Mesenchymal stem cell (in vitro differentiated cells and primary cell): Measurements from ENCODE around the gene TENM4.

ENCODE experiments used
- DNase-seq: peaks from one replicate; pipeline ENCODE4 v3.0.0-alpha.2; 2013
- H2AFZ ChIP-seq: one replicate; pipeline ENCODE4 v1.6.1; 2013; ENCODE audit warnings: low read depth, mild to moderate bottlenecking, control low read depth, inconsistent platforms, low read length, moderate library complexity
- H2AK5ac ChIP-seq: 2 replicates; pipeline ENCODE4 v1.6.1; 2013; ENCODE audit warnings: low read length, moderate library complexity, mild to moderate bottlenecking, inconsistent platforms; ENCODE audit not compliant: severe bottlenecking
- H2BK120ac ChIP-seq: one replicate; pipeline ENCODE4 v1.6.1; 2013; ENCODE audit warnings: low read depth, mild to moderate bottlenecking, inconsistent platforms, low read length, moderate library complexity
- H2BK12ac ChIP-seq, 2 experiments: one replicate each; pipeline ENCODE4 v1.6.1; 2013; ENCODE audit warnings: inconsistent platforms in 2 of 2, low read length in 2 of 2, mild to moderate bottlenecking in 2 of 2, moderate library complexity in 2 of 2, control low read depth in 1 of 2
- H2BK15ac ChIP-seq: one replicate; pipeline ENCODE4 v1.6.1; 2013; ENCODE audit warnings: mild to moderate bottlenecking, low read depth, inconsistent platforms; ENCODE audit not compliant: poor library complexity, severe bottlenecking
- H2BK5ac ChIP-seq: 2 replicates; pipeline ENCODE4 v1.6.1; 2013; ENCODE audit warnings: low read depth, mild to moderate bottlenecking, low read length, control low read depth, inconsistent platforms; ENCODE audit not compliant: poor library complexity, severe bottlenecking
- H3K14ac ChIP-seq, 2 experiments: one replicate each; pipeline ENCODE4 v1.6.1; 2013; ENCODE audit warnings: inconsistent platforms in 2 of 2, low read length in 2 of 2, control low read depth in 1 of 2, mild to moderate bottlenecking in 1 of 2, moderate library complexity in 1 of 2
- H3K18ac ChIP-seq, 2 experiments: one replicate each; pipeline ENCODE4 v1.6.1; 2013; ENCODE audit warnings: inconsistent platforms in 2 of 2, low read length in 2 of 2, control low read depth in 1 of 2, low read depth in 1 of 2, mild to moderate bottlenecking in 1 of 2
- H3K23ac ChIP-seq, 2 experiments: one replicate each; pipeline ENCODE4 v1.6.1; 2013; ENCODE audit warnings: inconsistent platforms in 2 of 2, low read length in 2 of 2, mild to moderate bottlenecking in 2 of 2, moderate library complexity in 2 of 2, control low read depth in 1 of 2
- H3K27ac ChIP-seq: 2 replicates; pipeline ENCODE4 v1.5.1; 2013; ENCODE audit warnings: mild to moderate bottlenecking, moderate library complexity, low read length, control low read depth, inconsistent platforms; ENCODE audit not compliant: poor library complexity, severe bottlenecking
- H3K27me3 ChIP-seq, 2 experiments: 2 replicates each; pipeline versions ENCODE4 v1.6.1 to v1.7.0; 2013; ENCODE audit warnings: low read length in 2 of 2, mild to moderate bottlenecking in 2 of 2, moderate library complexity in 2 of 2, control low read depth in 1 of 2, inconsistent platforms in 1 of 2; ENCODE audit not compliant: control insufficient read depth in 1 of 2, insufficient read depth in 1 of 2
- H3K36me3 ChIP-seq, 2 experiments: 2 replicates each; pipeline versions ENCODE4 v1.6.1 to v1.7.0; 2013; ENCODE audit warnings: low read length in 2 of 2, control low read depth in 1 of 2, inconsistent platforms in 1 of 2, low read depth in 1 of 2, mild to moderate bottlenecking in 1 of 2; ENCODE audit not compliant: insufficient read depth in 2 of 2, control insufficient read depth in 1 of 2
- H3K4ac ChIP-seq, 2 experiments: one replicate each; pipeline ENCODE4 v1.6.1; 2013; ENCODE audit warnings: inconsistent platforms in 2 of 2, low read length in 2 of 2, mild to moderate bottlenecking in 2 of 2, moderate library complexity in 2 of 2, control low read depth in 1 of 2, low read depth in 1 of 2
- H3K4me1 ChIP-seq: 2 replicates; pipeline ENCODE4 v1.6.1; 2013; ENCODE audit warnings: low read depth, low read length, control low read depth; ENCODE audit not compliant: control insufficient read depth, insufficient read depth
- H3K4me2 ChIP-seq: 2 replicates; pipeline ENCODE4 v1.6.1; 2013; ENCODE audit warnings: low read length, mild to moderate bottlenecking, inconsistent platforms; ENCODE audit not compliant: poor library complexity, severe bottlenecking
- H3K4me3 ChIP-seq, 2 experiments: 2 replicates each; pipeline versions ENCODE4 v1.5.1 to v1.7.0; 2013; ENCODE audit warnings: low read length in 2 of 2, mild to moderate bottlenecking in 2 of 2, control low read depth in 1 of 2, low read depth in 1 of 2; ENCODE audit not compliant: insufficient read depth in 1 of 2
- H3K79me1 ChIP-seq: replicated peaks from 2 replicates; pipeline ENCODE4 v1.6.1; 2013; ENCODE audit warnings: mild to moderate bottlenecking, control low read depth, low read length, inconsistent platforms; ENCODE audit not compliant: poor library complexity, severe bottlenecking
- H3K9ac ChIP-seq: 2 replicates; pipeline ENCODE4 v1.7.0; 2013; ENCODE audit warnings: mild to moderate bottlenecking, low read length, moderate library complexity
- H3K9me3 ChIP-seq: 2 replicates; pipeline ENCODE4 v1.7.0; 2013; ENCODE audit warnings: mild to moderate bottlenecking, low read length; ENCODE audit not compliant: control insufficient read depth
- H4K8ac ChIP-seq: one replicate; pipeline ENCODE4 v1.6.1; 2013; ENCODE audit warnings: inconsistent platforms, mild to moderate bottlenecking, low read length, moderate library complexity
- H4K91ac ChIP-seq: one replicate; pipeline ENCODE4 v1.6.1; 2013; ENCODE audit warnings: mild to moderate bottlenecking, low read length, inconsistent platforms
- WGBS: methylation state at CpG from one replicate; pipeline ENCODE4 v1.1.7; 2013; ENCODE audit warnings: mixed read lengths; 5-methylcytosine and 5-hydroxymethylcytosine counted together

The TENM4 gene

DNA sequence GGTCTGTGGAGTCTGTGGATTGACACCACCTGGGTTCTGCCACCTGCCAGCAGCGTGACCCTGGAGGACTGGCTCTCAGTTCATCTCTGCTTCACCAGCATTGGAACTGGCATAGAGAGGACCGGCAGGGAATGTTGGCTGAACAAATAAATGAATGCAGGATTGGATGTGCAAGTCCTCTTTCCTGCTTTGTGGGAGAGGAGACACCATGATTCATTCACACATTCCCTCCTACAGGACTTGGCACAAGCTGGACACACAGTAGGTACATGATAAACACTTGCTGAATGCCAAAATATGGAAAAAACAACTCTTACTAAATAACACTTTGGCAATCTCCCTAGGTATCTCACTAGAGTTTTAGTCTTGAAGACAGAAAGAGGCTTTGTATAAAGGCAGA lies 749.6 kb downstream of the TENM4 start:
- WGBS, result 88% methylated on average over 2 of the region's 2 CpGs

DNA sequence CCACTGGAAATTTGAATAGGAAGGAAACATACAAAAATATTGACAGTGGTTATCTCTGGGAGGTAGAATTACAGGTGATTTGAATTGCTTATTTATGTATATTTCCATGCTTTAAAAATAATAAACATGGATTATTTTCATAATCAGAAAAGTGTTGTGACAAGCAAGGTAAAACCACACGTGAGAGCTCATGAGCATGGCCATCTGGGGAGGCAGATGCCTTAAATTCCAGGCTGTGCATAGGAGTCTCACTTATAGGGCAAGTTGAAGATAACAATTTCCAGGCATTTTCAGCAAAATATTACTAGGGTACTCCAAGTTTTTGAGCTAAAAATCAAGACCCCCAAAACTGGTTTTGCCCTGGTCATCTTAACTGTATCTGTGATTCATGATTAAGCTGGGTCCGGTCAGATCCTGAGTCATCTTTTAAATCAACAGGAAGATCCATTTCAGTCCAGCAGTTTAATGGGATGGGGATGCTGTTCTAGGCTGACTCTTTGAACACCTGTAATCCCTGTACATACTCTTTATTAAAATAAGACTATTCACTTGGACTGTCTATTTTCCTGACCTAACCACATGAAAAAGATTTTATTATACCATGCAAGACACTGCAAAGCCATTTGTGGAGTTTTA lies 750.4 kb downstream of the TENM4 start:
- H2BK15ac ChIP-seq, result no peak overlapping the region
- H3K4me3 ChIP-seq, result no peak overlapping the region
- no peaks in the 10 kb centered on the region for H3K27me3 ChIP-seq
- H3K27ac ChIP-seq, result no peak overlapping the region
- no peak overlapping the region for H3K4me2 ChIP-seq
- H3K9ac ChIP-seq, result no peak overlapping the region
- H3K14ac ChIP-seq, result no peak overlapping the region
- H3K36me3 ChIP-seq, result no peaks in the 10 kb centered on the region
- no peaks in the 10 kb centered on the region for H3K4me1 ChIP-seq
- no peaks in the 10 kb centered on the region for H3K9me3 ChIP-seq
- H3K79me1 ChIP-seq, result no peaks in the 10 kb centered on the region
- no peak overlapping the region for H2BK120ac ChIP-seq
- WGBS, result 56% methylated on average over 2 of the region's 2 CpGs
- no peak overlapping the region for H2AK5ac ChIP-seq
- no peak overlapping the region for H3K23ac ChIP-seq
- no peak overlapping the region for H2BK5ac ChIP-seq
- H4K91ac ChIP-seq, result no peak overlapping the region
- H3K4ac ChIP-seq, result no peak overlapping the region
- no peak overlapping the region for H2BK12ac ChIP-seq
- DNase-seq, result no peak
- no peak overlapping the region for H3K18ac ChIP-seq
- no peak overlapping the region for H4K8ac ChIP-seq
- no peak overlapping the region for H2AFZ ChIP-seq

More for the DNA sequence above, 749.6 kb downstream of the TENM4 start:
- H2BK5ac ChIP-seq, result no peak overlapping the region
- no peak for DNase-seq
- no peak overlapping the region for H2AK5ac ChIP-seq
- H3K4ac ChIP-seq, result no peak overlapping the region
- no peak overlapping the region for H3K18ac ChIP-seq
- no peak overlapping the region for H3K4me2 ChIP-seq
- no peak overlapping the region for H3K4me3 ChIP-seq
- H2BK15ac ChIP-seq, result no peak overlapping the region
- no peak overlapping the region for H4K91ac ChIP-seq
- no peak overlapping the region for H2BK12ac ChIP-seq
- H3K79me1 ChIP-seq, result no peaks in the 10 kb centered on the region
- no peak overlapping the region for H3K27ac ChIP-seq
- H3K23ac ChIP-seq, result no peak overlapping the region
- H3K9me3 ChIP-seq, result no peaks in the 10 kb centered on the region
- no peak overlapping the region for H2BK120ac ChIP-seq
- no peak overlapping the region for H3K14ac ChIP-seq
- H3K27me3 ChIP-seq, result no peaks in the 10 kb centered on the region
- no peak overlapping the region for H4K8ac ChIP-seq
- H3K9ac ChIP-seq, result no peak overlapping the region
- H3K36me3 ChIP-seq, result no peaks in the 10 kb centered on the region
- no peak overlapping the region for H2AFZ ChIP-seq
- H3K4me1 ChIP-seq, result no peaks in the 10 kb centered on the region

DNA sequence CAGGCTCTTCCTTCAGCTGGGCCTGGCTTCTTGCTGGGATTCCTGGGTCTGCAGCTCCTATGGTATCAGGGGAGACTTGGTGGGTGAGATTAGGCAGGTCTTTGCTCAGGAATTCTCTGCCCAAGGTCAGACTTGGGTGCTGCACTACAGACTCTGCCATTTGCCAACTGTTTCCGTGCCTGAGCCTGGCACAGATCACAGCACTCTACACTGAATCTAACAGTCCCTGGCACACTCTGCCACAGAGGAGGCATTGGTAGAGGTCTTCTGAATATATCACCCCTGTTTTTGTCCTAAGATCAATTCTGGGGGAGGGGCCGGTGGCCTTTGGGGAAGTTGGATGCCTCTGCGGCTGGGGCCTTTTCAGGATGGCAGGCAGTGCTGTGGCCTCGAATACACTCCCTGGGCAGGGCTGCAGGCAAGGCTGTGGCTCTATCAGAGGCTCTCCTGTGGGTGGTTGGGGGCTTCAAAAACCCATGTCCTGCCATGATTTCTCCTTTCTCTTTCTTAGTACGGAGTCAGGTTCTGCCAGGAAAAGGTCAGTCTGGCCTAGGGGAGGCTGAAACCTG lies 751.2 kb downstream of the TENM4 start:
- Histone ChIP-seq H3K4me2 (no peak overlapping the region), H3K18ac (no peak overlapping the region), H3K23ac (no peak overlapping the region), H4K91ac (no peak overlapping the region), H4K8ac (no peak overlapping the region), H2BK120ac (no peak overlapping the region), H2BK12ac (no peak overlapping the region), H3K14ac (no peak overlapping the region), H2BK5ac (no peak overlapping the region), H3K9ac (no peak overlapping the region), H2BK15ac (no peak overlapping the region), H3K36me3 (no peaks in the 10 kb centered on the region), H3K27ac (no peak overlapping the region), H3K27me3 (no peaks in the 10 kb centered on the region), H3K4me1 (no peaks in the 10 kb centered on the region), H2AFZ (no peak overlapping the region), H3K79me1 (no peaks in the 10 kb centered on the region), H2AK5ac (no peak overlapping the region), H3K4me3 (no peak overlapping the region), H3K9me3 (no peaks in the 10 kb centered on the region), H3K4ac (no peak overlapping the region)
- no peak for DNase-seq
- 87% methylated on average over 5 of the region's 5 CpGs for WGBS

DNA sequence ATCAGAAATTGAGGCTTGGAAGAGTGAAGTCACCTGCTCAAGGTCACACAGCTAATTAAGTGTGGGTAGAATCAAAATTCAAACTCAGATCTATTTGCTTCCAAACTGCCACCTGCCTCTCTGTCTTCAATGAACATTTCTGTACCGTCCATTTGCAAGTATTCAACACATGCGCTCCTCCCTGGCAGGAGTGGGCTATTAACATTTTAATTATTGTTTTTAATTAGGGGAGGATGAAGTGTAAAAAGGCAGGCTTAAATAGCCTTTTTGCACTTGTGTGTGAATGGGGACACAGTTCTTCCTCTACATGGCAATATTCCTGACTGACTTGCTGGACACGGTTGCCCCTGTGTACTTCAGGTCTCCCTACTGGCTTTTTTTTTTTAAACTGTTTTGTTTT lies 751.7 kb downstream of the TENM4 start:
- Histone ChIP-seq H3K36me3 (no peaks in the 10 kb centered on the region), H3K27me3 (no peaks in the 10 kb centered on the region), H3K4me1 (no peaks in the 10 kb centered on the region), H2AK5ac (no peak overlapping the region), H2BK12ac (no peak overlapping the region), H3K4me2 (no peak overlapping the region), H3K9me3 (no peaks in the 10 kb centered on the region), H3K27ac (no peak overlapping the region), H3K79me1 (no peaks in the 10 kb centered on the region), H2BK120ac (no peak overlapping the region), H3K14ac (no peak overlapping the region), H2BK15ac (no peak overlapping the region), H3K4me3 (no peak overlapping the region), H4K8ac (no peak overlapping the region), H3K4ac (no peak overlapping the region), H4K91ac (no peak overlapping the region), H3K18ac (no peak overlapping the region), H3K9ac (no peak overlapping the region), H3K23ac (no peak overlapping the region), H2AFZ (no peak overlapping the region), H2BK5ac (no peak overlapping the region)
- DNase-seq, result no peak
- WGBS, result 80% methylated on average over 3 of the region's 3 CpGs
